GM23338 (cell line): ENCODE measurements around the gene GLDC. TPM values are rescaled to one million over a fixed set of nuclear protein-coding genes. Genes with fewer than 3 reads are reported as not detected.

ENCODE experiments used
- ATAC-seq: fragments of 200-7000 bp; cut with Tn5 transposase; 3 replicates; pipeline ENCODE4 v1.9.1; 2020
- DNase-seq: peaks from one replicate; pipeline ENCODE4 v3.0.0-alpha.2; 2015; ENCODE audit warnings: low spot score
- H2AFZ ChIP-seq: fragments of 200-600 bp; sonication (generic); 2 replicates; pipeline ENCODE4 v1.8.0; 2016; ENCODE audit warnings: antibody characterized with exemption, mild to moderate bottlenecking, moderate library complexity
- H3F3A ChIP-seq: fragments of 200-600 bp; sonication (generic); replicated peaks from 2 replicates; pipeline ENCODE4 v1.8.0; 2017; ENCODE audit warnings: antibody characterized with exemption, mixed run types, low read depth
- H3K27ac ChIP-seq: fragments of 200-600 bp; sonication (generic); 2 replicates; pipeline ENCODE4 v1.6.1; 2016; ENCODE audit warnings: low read depth
- H3K27me3 ChIP-seq: fragments of 200-600 bp; sonication (generic); 2 replicates; pipeline ENCODE4 v1.8.0; 2016; ENCODE audit warnings: mild to moderate bottlenecking, mixed run types, moderate library complexity; ENCODE audit not compliant: insufficient read depth
- H3K36me3 ChIP-seq: fragments of 200-600 bp; sonication (generic); 2 replicates; pipeline ENCODE4 v1.8.0; 2016; ENCODE audit warnings: mild to moderate bottlenecking; ENCODE audit not compliant: insufficient read depth
- H3K4me1 ChIP-seq: fragments of 200-600 bp; sonication (generic); 2 replicates; pipeline ENCODE4 v1.8.0; 2016; ENCODE audit warnings: mild to moderate bottlenecking, moderate library complexity; ENCODE audit not compliant: insufficient read depth
- H3K4me2 ChIP-seq: fragments of 200-600 bp; sonication (generic); 2 replicates; pipeline ENCODE4 v1.7.1; 2017; ENCODE audit warnings: mixed run types
- H3K4me3 ChIP-seq: fragments of 200-600 bp; sonication (generic); 2 replicates; pipeline ENCODE4 v1.6.1; 2016; ENCODE audit warnings: mixed run types
- H3K79me2 ChIP-seq: fragments of 200-600 bp; sonication (generic); replicated peaks from 2 replicates; pipeline ENCODE4 v1.8.0; 2017; ENCODE audit warnings: mild to moderate bottlenecking; ENCODE audit not compliant: insufficient read depth
- H3K9me2 ChIP-seq: fragments of 200-600 bp; sonication (generic); 2 replicates; pipeline ENCODE4 v1.8.0; 2017; ENCODE audit not compliant: insufficient read depth
- H4K20me1 ChIP-seq: fragments of 200-600 bp; sonication (generic); replicated peaks from 2 replicates; pipeline ENCODE4 v1.8.0; 2017; ENCODE audit warnings: mild to moderate bottlenecking; ENCODE audit not compliant: insufficient read depth
- H3K27ac Mint-ChIP-seq: 2 replicates; pipeline ENCODE4 v1.8.0; 2020; ENCODE audit warnings: inconsistent platforms, mild to moderate bottlenecking, moderate library complexity, mixed read lengths
- H3K27me3 Mint-ChIP-seq: 3 replicates; pipeline ENCODE4 v1.8.0; 2022; ENCODE audit warnings: low read depth, mild to moderate bottlenecking, moderate library complexity, mixed read lengths, inconsistent platforms; ENCODE audit not compliant: insufficient read depth, poor library complexity
- H3K36me3 Mint-ChIP-seq: 3 replicates; pipeline ENCODE4 v1.8.0; 2021; ENCODE audit warnings: low read depth, mild to moderate bottlenecking, inconsistent platforms, moderate library complexity, mixed read lengths
- H3K4me1 Mint-ChIP-seq: 3 replicates; pipeline ENCODE4 v1.8.0; 2020; ENCODE audit warnings: mild to moderate bottlenecking, inconsistent platforms, mixed read lengths
- H3K4me3 Mint-ChIP-seq: 3 replicates; pipeline ENCODE4 v1.8.0; 2021; ENCODE audit warnings: moderate library complexity, mild to moderate bottlenecking, inconsistent platforms, mixed read lengths
- H3K9me3 Mint-ChIP-seq: 3 replicates; pipeline ENCODE4 v1.8.0; 2020; ENCODE audit warnings: moderate library complexity, mild to moderate bottlenecking, inconsistent platforms, mixed read lengths
- EZH2 ChIP-seq: fragments of 200-600 bp; sonication (generic); IDR thresholded peaks from one replicate; pipeline ENCODE4 v1.8.0; 2017; ENCODE audit warnings: antibody characterized with exemption, mild to moderate bottlenecking, low read depth; ENCODE audit not compliant: unreplicated experiment
- REST ChIP-seq: IDR thresholded peaks from one replicate; pipeline ENCODE4 v1.6.1; 2018; ENCODE audit warnings: antibody characterized with exemption; ENCODE audit not compliant: unreplicated experiment
- ZNF331 ChIP-seq: fragments of 250-450 bp; sonication (Bioruptor Pico); IDR thresholded peaks from 2 replicates; pipeline ENCODE4 v1.5.0; 2020; ENCODE audit warnings: low read depth, mild to moderate bottlenecking, moderate library complexity
- ZNF462 ChIP-seq: fragments of 250-450 bp; sonication (Bioruptor Pico); IDR thresholded peaks from 2 replicates; pipeline ENCODE4 v1.5.0; 2020; ENCODE audit warnings: mild to moderate bottlenecking, moderate library complexity
- polyA plus RNA-seq: library from polyadenylated mRNA; unstranded; fragments of >200 nt; fragmentation: Nextera tagmentation; extraction: Ambion mirVana; gene quantifications from 2 replicates; pipeline ENCODE4 v1.2.1, GENCODE V29; 2016
- total RNA-seq: library from RNA; depleted of rRNA; stranded (reverse); fragments of >200 nt; shearing (Covaris generic); gene quantifications from 2 replicates; pipeline ENCODE4 v1.2.3, GENCODE V29; 2014

Gene GLDC
- total and polyA plus RNA-seq, 2 experiments from 2014 or later: 63.5 to 139 TPM

GRCh38 chr9:6592231-6592630 is 53.3 kb downstream of the GLDC start:
- Mint-ChIP-seq H3K4me3 (no peak overlapping the region), H3K9me3 (no peaks in the 10 kb centered on the region), H3K36me3 (peaks cover 64% of the 10 kb centered on the region), H3K27ac (no peak overlapping the region), H3K4me1 (no peaks in the 10 kb centered on the region), H3K27me3 (peaks cover 4% of the 10 kb centered on the region)
- no peaks in the 10 kb centered on the region for H3K9me2 ChIP-seq
- H3K4me3 ChIP-seq: no peak overlapping the region
- no peak for ATAC-seq
- no peak for TF ChIP-seq ZNF331 (CRISPR knock-in tag)
- no peak for TF ChIP-seq EZH2
- no peak for TF ChIP-seq REST
- TF ChIP-seq ZNF462 (CRISPR knock-in tag): no peak
- no peaks in the 10 kb centered on the region for H3K4me1 ChIP-seq
- H4K20me1 ChIP-seq: peaks cover 3% of the 10 kb centered on the region; the same call in 1 of the 2 replicates
- no peak overlapping the region for H2AFZ ChIP-seq
- H3K4me2 ChIP-seq: no peak overlapping the region
- no peak overlapping the region for H3K27ac ChIP-seq
- H3F3A ChIP-seq: 0 out of 2 replicates have a peak, but pooled peaks cover 8% of the 10 kb centered on the region
- no peaks in the 10 kb centered on the region for H3K27me3 ChIP-seq
- no peaks in the 10 kb centered on the region for H3K79me2 ChIP-seq
- DNase-seq: no peak
- H3K36me3 ChIP-seq: peaks cover 72% of the 10 kb centered on the region
